Neuronal stem cell (in vitro differentiated cells): ENCODE results near the gene CNOT3.

Experiments
- DNase-seq: peaks from one replicate; pipeline ENCODE4 v3.0.0-alpha.2; 2013; ENCODE audit warnings: low spot score
- H2AFZ ChIP-seq: one replicate; pipeline ENCODE4 v1.6.1; 2013; ENCODE audit warnings: mild to moderate bottlenecking, low read length, inconsistent platforms
- H2AK5ac ChIP-seq: 2 replicates; pipeline ENCODE4 v1.6.1; 2013; ENCODE audit warnings: low read depth, mild to moderate bottlenecking, inconsistent platforms, low read length, moderate library complexity, mixed read lengths
- H2BK120ac ChIP-seq: 2 replicates; pipeline ENCODE4 v1.6.1; 2013; ENCODE audit warnings: low read depth, mild to moderate bottlenecking, inconsistent platforms, low read length, moderate library complexity, mixed read lengths
- H2BK12ac ChIP-seq: one replicate; pipeline ENCODE4 v1.6.1; 2013; ENCODE audit warnings: low read length, inconsistent platforms
- H2BK15ac ChIP-seq: 2 replicates; pipeline ENCODE4 v1.6.1; 2013; ENCODE audit warnings: mild to moderate bottlenecking, low read length, inconsistent platforms, mixed read lengths
- H2BK5ac ChIP-seq: one replicate; pipeline ENCODE4 v1.6.1; 2013; ENCODE audit warnings: inconsistent platforms, mild to moderate bottlenecking, low read length, moderate library complexity
- H3K14ac ChIP-seq: one replicate; pipeline ENCODE4 v1.6.1; 2013; ENCODE audit warnings: low read length, inconsistent platforms
- H3K18ac ChIP-seq: 2 replicates; pipeline ENCODE4 v1.6.1; 2013; ENCODE audit warnings: low read length, inconsistent platforms
- H3K23ac ChIP-seq: 2 replicates; pipeline ENCODE4 v1.6.1; 2013; ENCODE audit warnings: low read depth, mild to moderate bottlenecking, mixed read lengths, low read length, inconsistent platforms; ENCODE audit not compliant: poor library complexity
- H3K27ac ChIP-seq: replicated peaks from 3 replicates; pipeline ENCODE4 v1.5.1; 2013; ENCODE audit warnings: low read length, inconsistent platforms
- H3K27me3 ChIP-seq, 3 experiments: 2 replicates each; pipeline ENCODE4 v1.6.1; 2013; ENCODE audit warnings: low read length in 3 of 3, mild to moderate bottlenecking in 2 of 3, inconsistent platforms in 1 of 3, low read depth in 1 of 3, mixed read lengths in 1 of 3, moderate library complexity in 1 of 3; ENCODE audit not compliant: control insufficient read depth in 3 of 3, insufficient read depth in 3 of 3
- H3K36me3 ChIP-seq, 2 donors: replicated peaks in 1 of 2; 2 replicates each; pipeline ENCODE4 v1.6.1; 2013; ENCODE audit warnings: low read length in 2 of 2; ENCODE audit not compliant: control insufficient read depth in 2 of 2, insufficient read depth in 2 of 2
- H3K4ac ChIP-seq: 2 replicates; pipeline ENCODE4 v1.6.1; 2013; ENCODE audit warnings: inconsistent platforms, mild to moderate bottlenecking, low read length, moderate library complexity
- H3K4me1 ChIP-seq, 2 donors: 1 replicate in 1 of 2; 2 replicates in 1 of 2; pipeline ENCODE4 v1.6.1; 2013; ENCODE audit warnings: low read length in 2 of 2, low read depth in 1 of 2; ENCODE audit not compliant: control insufficient read depth in 2 of 2, insufficient read depth in 1 of 2
- H3K4me2 ChIP-seq: one replicate; pipeline ENCODE4 v1.6.1; 2013; ENCODE audit warnings: mild to moderate bottlenecking, low read length, inconsistent platforms; ENCODE audit not compliant: insufficient read depth, poor library complexity, severe bottlenecking
- H3K4me3 ChIP-seq, 2 donors: 2 replicates each; pipeline ENCODE4 v1.5.1; 2013; ENCODE audit warnings: low read length in 2 of 2, mild to moderate bottlenecking in 2 of 2, inconsistent platforms in 1 of 2, moderate library complexity in 1 of 2
- H3K79me1 ChIP-seq: one replicate; pipeline ENCODE4 v1.6.1; 2013; ENCODE audit warnings: low read depth, mild to moderate bottlenecking, inconsistent platforms, low read length, moderate library complexity
- H3K9ac ChIP-seq: one replicate; pipeline ENCODE4 v1.6.1; 2013; ENCODE audit warnings: mild to moderate bottlenecking, low read depth, low read length, inconsistent platforms; ENCODE audit not compliant: poor library complexity
- H3K9me3 ChIP-seq, 2 donors: replicated peaks in 1 of 2; 2 replicates each; pipeline versions ENCODE3 to v1.6.1; 2013; ENCODE audit warnings: low read length in 2 of 2, mild to moderate bottlenecking in 2 of 2, inconsistent platforms in 1 of 2, low read depth in 1 of 2, mixed read lengths in 1 of 2, moderate library complexity in 1 of 2; ENCODE audit not compliant: control insufficient read depth in 2 of 2, insufficient read depth in 1 of 2
- H4K8ac ChIP-seq: one replicate; pipeline ENCODE4 v1.6.1; 2013; ENCODE audit warnings: low read depth, mild to moderate bottlenecking, inconsistent platforms, low read length, moderate library complexity
- H4K91ac ChIP-seq: one replicate; pipeline ENCODE4 v1.6.1; 2013; ENCODE audit warnings: low read length, low read depth, mild to moderate bottlenecking, inconsistent platforms; ENCODE audit not compliant: poor library complexity
- WGBS, 2 donors: extraction: QIAGEN DNeasy Blood & Tissue Kit; methylation state at CpG; one replicate each; pipeline ENCODE4 v1.1.7; 2013; ENCODE audit warnings: missing lambda C conversion rate in 2 of 2, mixed read lengths in 1 of 2; ENCODE audit not compliant: insufficient read length in 2 of 2, insufficient replicate concordance in 1 of 2; ENCODE audit errors: extremely low coverage in 2 of 2; 5-methylcytosine and 5-hydroxymethylcytosine counted together

The CNOT3 gene

GRCh38 chr19:54152267-54152666 is 14.7 kb downstream of the CNOT3 start:
- Histone ChIP-seq H3K4me3 (peak overlapping the region in 1 of 2 donors; percentile 50), H4K8ac (no peak overlapping the region), H3K14ac (no peak overlapping the region), H2AK5ac (no peak overlapping the region), H3K18ac (no peak overlapping the region), H2BK5ac (no peak overlapping the region), H3K23ac (no peak overlapping the region), H3K9me3 (no peaks in the 10 kb centered on the region), H3K4ac (no peak overlapping the region), H2BK12ac (no peak overlapping the region), H2BK15ac (no peak overlapping the region), H4K91ac (no peak overlapping the region), H3K4me1 (no peaks in the 10 kb centered on the region), H3K27me3 (no peaks in the 10 kb centered on the region), H2AFZ (no peak overlapping the region), H3K79me1 (peaks cover 5% of the 10 kb centered on the region), H2BK120ac (no peak overlapping the region), H3K36me3 (peaks cover 78 to 97% of the 10 kb centered on the region in 2 donors), H3K9ac (no peak overlapping the region), H3K4me2 (no peak overlapping the region), H3K27ac (no peak overlapping the region)
- no peak for DNase-seq
- WGBS, 2 donors = no CpG with 5 or more reads among the region's 12 CpGs

- H3K27ac ChIP-seq = no peak overlapping the region
- H2BK15ac ChIP-seq = no peak overlapping the region
- no peak overlapping the region for H2AK5ac ChIP-seq
- no peak overlapping the region for H3K18ac ChIP-seq
- no peak overlapping the region for H3K4me2 ChIP-seq
- no peak overlapping the region for H4K91ac ChIP-seq
- H3K9ac ChIP-seq = no peak overlapping the region
- H3K14ac ChIP-seq = no peak overlapping the region
- H3K4ac ChIP-seq = no peak overlapping the region
- peaks cover 73 to 97% of the 10 kb centered on the region in 2 donors for H3K36me3 ChIP-seq
- no peak overlapping the region for H3K23ac ChIP-seq
- no peak overlapping the region for H2AFZ ChIP-seq
- H2BK5ac ChIP-seq = no peak overlapping the region
- peaks cover 4% of the 10 kb centered on the region for H3K79me1 ChIP-seq
- no peak for DNase-seq
- H3K27me3 ChIP-seq = no peaks in the 10 kb centered on the region
- no peak overlapping the region for H2BK12ac ChIP-seq
- no peak overlapping the region for H2BK120ac ChIP-seq
- H3K4me3 ChIP-seq = no peak overlapping the region
- H3K4me1 ChIP-seq = no peaks in the 10 kb centered on the region
- no peaks in the 10 kb centered on the region for H3K9me3 ChIP-seq
- WGBS, 2 donors = no CpG with 5 or more reads among the region's 25 CpGs
- H4K8ac ChIP-seq = peak overlapping the region; percentile 82
Observed at GRCh38 chr19:54152878-54153524, 15.4 kb downstream of the CNOT3 start.

- H2BK15ac ChIP-seq = no peak overlapping the region
- H3K79me1 ChIP-seq = peaks cover 4% of the 10 kb centered on the region
- H3K4me1 ChIP-seq = peaks cover 3 to 4% of the 10 kb centered on the region in 2 donors
- no peak overlapping the region for H2BK5ac ChIP-seq
- H3K23ac ChIP-seq = peak overlapping the region; percentile 57
- H3K4ac ChIP-seq = no peak overlapping the region
- no peak overlapping the region for H3K9ac ChIP-seq
- H3K4me2 ChIP-seq = no peak overlapping the region
- H3K9me3 ChIP-seq = no peaks in the 10 kb centered on the region
- no peak overlapping the region for H3K27ac ChIP-seq
- no peak overlapping the region for H2AK5ac ChIP-seq
- no peak overlapping the region for H4K91ac ChIP-seq
- no peak overlapping the region for H2AFZ ChIP-seq
- no peak overlapping the region for H2BK120ac ChIP-seq
- no CpG with 5 or more reads among the region's 10 CpGs for WGBS, 2 donors
- H4K8ac ChIP-seq = no peak overlapping the region
- H3K18ac ChIP-seq = no peak overlapping the region
- DNase-seq = no peak
- no peak overlapping the region for H3K14ac ChIP-seq
- H3K4me3 ChIP-seq = no peak overlapping the region
- H3K36me3 ChIP-seq = peaks cover 73 to 93% of the 10 kb centered on the region in 2 donors
- H2BK12ac ChIP-seq = no peak overlapping the region
- no peaks in the 10 kb centered on the region for H3K27me3 ChIP-seq
Observed at GRCh38 chr19:54153731-54154326, 16.3 kb downstream of the CNOT3 start.

- no peak overlapping the region for H2AK5ac ChIP-seq
- no peak overlapping the region for H3K23ac ChIP-seq
- H2AFZ ChIP-seq = no peak overlapping the region
- H2BK120ac ChIP-seq = no peak overlapping the region
- H4K8ac ChIP-seq = no peak overlapping the region
- H3K79me1 ChIP-seq = peaks cover 4% of the 10 kb centered on the region
- no peak for DNase-seq
- no peaks in the 10 kb centered on the region for H3K9me3 ChIP-seq
- H3K14ac ChIP-seq = no peak overlapping the region
- no peaks in the 10 kb centered on the region for H3K27me3 ChIP-seq
- no peak overlapping the region for H2BK12ac ChIP-seq
- no peak overlapping the region for H3K4me2 ChIP-seq
- H3K27ac ChIP-seq = no peak overlapping the region
- H3K4me1 ChIP-seq = peaks cover 6% of the 10 kb centered on the region in 2 donors
- no CpG with 5 or more reads among the region's 18 CpGs for WGBS, 2 donors
- no peak overlapping the region for H3K9ac ChIP-seq
- H3K18ac ChIP-seq = no peak overlapping the region
- no peak overlapping the region for H3K4ac ChIP-seq
- H4K91ac ChIP-seq = no peak overlapping the region
- no peak overlapping the region for H2BK15ac ChIP-seq
- H3K36me3 ChIP-seq = peaks cover 64 to 84% of the 10 kb centered on the region in 2 donors
- no peak overlapping the region for H3K4me3 ChIP-seq
- H2BK5ac ChIP-seq = no peak overlapping the region
Observed at GRCh38 chr19:54154603-54155345, 17.2 kb downstream of the CNOT3 start.
